HepG2 (cell line): ENCODE measurements around the gene CNTN5. TPM values are rescaled to one million over a fixed set of nuclear protein-coding genes. Genes with fewer than 3 reads are reported as not detected.

Experiments used
- GMEB2 ChIP-seq: IDR thresholded peaks from 2 replicates; pipeline ENCODE4 v1.6.1; 2016; ENCODE audit warnings: missing biosample characterization, missing genetic modification reagents, low read depth
- HDAC2 ChIP-seq: sonication (generic); formaldehyde crosslinking; IDR thresholded peaks from 2 replicates; pipeline ENCODE4 v1.4.0; 2020; ENCODE audit warnings: missing genetic modification reagents
- MTERF4 ChIP-seq: sonication (generic); formaldehyde crosslinking; IDR thresholded peaks from 2 replicates; pipeline ENCODE4 v1.8.0; 2023; ENCODE audit warnings: mild to moderate bottlenecking, missing genetic modification reagents
- NFKBIZ ChIP-seq: IDR thresholded peaks from 2 replicates; pipeline ENCODE4 v1.6.1; 2018; ENCODE audit warnings: missing genetic modification reagents, missing compliant biosample characterization
- ONECUT2 ChIP-seq: sonication (generic); formaldehyde crosslinking; IDR thresholded peaks from 2 replicates; pipeline ENCODE4 v1.4.0; 2020; ENCODE audit warnings: missing genetic modification reagents
- TARDBP ChIP-seq: sonication (generic); formaldehyde crosslinking; IDR thresholded peaks from 2 replicates; pipeline ENCODE4 v1.8.0; 2022; ENCODE audit warnings: mild to moderate bottlenecking, missing genetic modification reagents
- ZHX2 ChIP-seq, 2 experiments: sonication (generic) in 1 of 2; formaldehyde crosslinking in 1 of 2; IDR thresholded peaks; 2 replicates each; pipeline versions ENCODE4 v1.6.1 to v1.9.0; 2014 to 2022; ENCODE audit warnings: antibody characterized with exemption in 1 of 2, borderline replicate concordance in 1 of 2, inconsistent platforms in 1 of 2, low read depth in 1 of 2, missing genetic modification reagents in 1 of 2
- ZNF235 ChIP-seq: sonication (generic); formaldehyde crosslinking; IDR thresholded peaks from 2 replicates; pipeline ENCODE4 v1.8.1; 2023; ENCODE audit warnings: mild to moderate bottlenecking, missing genetic modification reagents, borderline replicate concordance
- ZNF407 ChIP-seq: sonication (generic); formaldehyde crosslinking; IDR thresholded peaks from one replicate; pipeline ENCODE4 v1.5.1; 2020; ENCODE audit warnings: mild to moderate bottlenecking, missing genetic modification reagents; ENCODE audit errors: not compliant biosample characterization
- ZNF597 ChIP-seq: sonication (generic); formaldehyde crosslinking; IDR thresholded peaks from 2 replicates; pipeline ENCODE4 v1.5.0; 2020; ENCODE audit warnings: missing genetic modification reagents
- polyA plus RNA-seq, 8 experiments: library from polyadenylated mRNA; depleted of rRNA in 3 of 8; stranded (reverse) in 7 of 8; unstranded in 1 of 8; fragments of >200 nt; fragmentation: Illumina TruSeq in 4 of 8; extraction: Trizol in 4 of 8; gene quantifications; 2 replicates each; pipeline versions ENCODE4 v1.2.1 to v1.2.3, GENCODE V29; 2011 to 2016; ENCODE audit warnings: low read depth in 4 of 8, missing spikeins in 1 of 8, mixed read lengths in 1 of 8; ENCODE audit not compliant: insufficient read depth in 1 of 8
- total RNA-seq, 5 experiments: library from RNA; depleted of rRNA; stranded (reverse); fragments of >200 nt; fragmentation: Illumina TruSeq; extraction: Trizol; gene quantifications; 2 replicates each; pipeline ENCODE4 v1.2.3, GENCODE V29; 2016; ENCODE audit warnings: low read depth in 1 of 5

CNTN5 gene
- total and polyA plus RNA-seq, 2 of the 13 experiments (the other 11 are each of a cell fraction or from before 2014, with no cell fraction given), result not detected

- TF ChIP-seq ZHX2 (IDR thresholded peaks at IDR 0.05; ENCODE audit: low read depth) (no peak), ZHX2 (CRISPR knock-in tag; IDR thresholded peaks at IDR 0.05; ENCODE audit: borderline replicate concordance) (no peak), GMEB2 (no peak), ZNF597 (CRISPR knock-in tag) (no peak), HDAC2 (CRISPR knock-in tag) (no peak), ONECUT2 (no peak), ZNF407 (CRISPR knock-in tag) (no peak), MTERF4 (CRISPR knock-in tag) (no peak), NFKBIZ (no peak), ZNF235 (CRISPR knock-in tag) (no peak), TARDBP (CRISPR knock-in tag) (no peak)
Measured at GRCh38 chr11:99257131-99257530, 236.4 kb downstream of the CNTN5 start (continued).
